Motor neuron (in vitro differentiated cells): ENCODE data around the gene NALCN. TPM values are rescaled to one million over a fixed set of nuclear protein-coding genes. Genes with fewer than 3 reads are reported as not detected.

ENCODE experiments used
- ATAC-seq, 8 experiments: fragments of 200-7000 bp; cut with Tn5 transposase; replicated peaks in 6 of 8; 2 replicates each; pipeline ENCODE4 v1.8.0; 2021; ENCODE audit warnings: mild to moderate bottlenecking in 8 of 8, moderate library complexity in 8 of 8
- H3K27ac ChIP-seq, 2 donors: fragments of 250-450 bp; sonication (Bioruptor Pico); 2 replicates each; pipeline ENCODE4 v1.9.0; 2021; ENCODE audit warnings: antibody characterized with exemption in 2 of 2, mild to moderate bottlenecking in 2 of 2, moderate library complexity in 1 of 2
- H3K4me1 ChIP-seq, 2 donors: fragments of 250-450 bp; sonication (Bioruptor Pico); replicated peaks in 1 of 2; 2 replicates each; pipeline ENCODE4 v1.6.1; 2021; ENCODE audit warnings: antibody characterized with exemption in 2 of 2, mild to moderate bottlenecking in 2 of 2, moderate library complexity in 1 of 2
- H3K4me3 ChIP-seq, 5 donors: fragments of 250-450 bp; sonication (Bioruptor Pico); 2 replicates each; pipeline ENCODE4 v1.9.0; 2021; ENCODE audit warnings: antibody characterized with exemption in 5 of 5, mild to moderate bottlenecking in 5 of 5, moderate library complexity in 4 of 5
- WGBS, 10 experiments: fragments of 450-650 bp; shearing (Covaris generic); methylation state at CpG; one replicate each; pipeline ENCODE4 v1.0.0; 2022; 5-methylcytosine and 5-hydroxymethylcytosine counted together
- in situ Hi-C, 9 experiments: fragments of 400-800 bp; cut with MboI; loops; one replicate each; pipeline ENCODE4 v1.15.0; 2021; ENCODE audit warnings: low sequenced_read_pairs in 9 of 9, low pct_unique_long_range_greater_than_20kb in 2 of 9; ENCODE audit not compliant: unreplicated experiment in 9 of 9
- total RNA-seq, 8 experiments: library from RNA; unstranded; fragments of 300-600 nt; gene quantifications; 2 replicates each; pipeline versions ENCODE4 v1.2.3 to v1.2.4, GENCODE V29; 2022

The NALCN gene
- total RNA-seq, 8 experiments from 2014 or later = 0.40 to 21.3 (median 3.0) TPM

DNA sequence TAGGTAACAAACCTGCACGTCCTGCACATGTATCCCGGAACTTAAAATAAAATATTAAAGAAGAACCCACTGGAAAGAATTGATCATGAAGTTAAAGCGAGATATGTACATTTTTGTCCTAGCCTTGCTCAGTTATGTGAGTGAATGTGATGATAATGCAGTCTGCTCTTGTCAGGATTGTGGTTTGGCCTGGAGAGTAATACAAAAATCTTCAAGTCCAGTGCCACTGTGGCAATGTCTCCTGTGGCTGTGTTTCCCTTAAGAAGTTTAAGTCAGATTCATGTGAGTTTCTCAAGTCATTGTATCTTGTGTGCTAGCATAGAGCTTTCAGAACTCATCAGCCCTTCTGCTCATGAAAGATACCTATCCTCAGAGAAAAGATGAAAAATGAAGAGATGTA lies 18.2 kb upstream of the NALCN start:
- no peak for ATAC-seq
- 55 to 100% (median 83%) methylated on average over 1 to 3 of the region's 3 CpGs for WGBS, 10 experiments
- in situ Hi-C loops = no loop called here

DNA sequence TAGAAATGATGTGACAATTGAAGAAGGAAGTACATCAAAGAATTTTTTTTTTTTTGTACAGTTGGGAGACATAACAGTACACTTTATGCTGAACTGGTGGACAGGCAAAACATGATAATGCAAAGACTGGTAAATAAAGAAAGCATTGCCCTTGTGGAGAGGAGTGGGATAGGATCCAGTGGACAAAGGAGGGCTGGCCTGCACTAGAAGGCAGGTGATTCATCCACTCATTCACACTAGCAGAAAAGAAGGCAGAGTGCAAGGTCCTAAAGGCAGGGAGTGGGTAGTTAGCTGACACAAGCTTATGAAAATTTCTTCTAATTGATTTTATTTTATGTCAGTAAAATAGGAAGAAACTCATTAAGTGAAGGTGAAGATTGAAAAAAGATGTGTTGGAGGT lies 17.6 kb upstream of the NALCN start:
- ATAC-seq = no peak
- Histone ChIP-seq H3K4me3 (no peak overlapping the region), H3K27ac (no peak overlapping the region), H3K4me1 (no peaks in the 10 kb centered on the region)
- in situ Hi-C loops = no loop called here

More for the DNA sequence above, 18.2 kb upstream of the NALCN start:
- H3K4me1 ChIP-seq = no peaks in the 10 kb centered on the region
- no peak overlapping the region for H3K4me3 ChIP-seq
- no peak overlapping the region for H3K27ac ChIP-seq

DNA sequence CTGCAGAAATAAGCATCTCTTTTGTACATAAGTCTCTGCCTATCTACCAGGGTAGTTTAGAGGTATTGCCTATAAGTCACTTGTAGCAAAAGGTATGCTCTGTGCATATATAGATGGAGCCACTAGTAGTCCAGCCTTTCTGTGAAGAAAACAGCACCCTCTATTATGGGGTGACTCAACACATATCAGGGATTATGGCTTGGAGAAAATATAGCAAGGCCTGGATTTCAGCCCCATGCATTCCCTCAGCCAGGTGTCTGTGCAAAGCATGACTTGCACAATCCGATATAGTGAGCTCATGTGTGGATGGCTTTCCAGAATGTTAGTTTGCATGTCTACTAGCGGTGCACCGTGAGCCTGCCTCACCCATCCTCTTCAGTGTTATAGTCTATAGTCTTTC lies 13.4 kb upstream of the NALCN start:
- in situ Hi-C loops = no loop called here
- WGBS, 10 experiments = 90 to 100% (median 100%) methylated on average over 1 to 3 of the region's 3 CpGs; no CpG with 5 or more reads in 2 of the 10 experiments

DNA sequence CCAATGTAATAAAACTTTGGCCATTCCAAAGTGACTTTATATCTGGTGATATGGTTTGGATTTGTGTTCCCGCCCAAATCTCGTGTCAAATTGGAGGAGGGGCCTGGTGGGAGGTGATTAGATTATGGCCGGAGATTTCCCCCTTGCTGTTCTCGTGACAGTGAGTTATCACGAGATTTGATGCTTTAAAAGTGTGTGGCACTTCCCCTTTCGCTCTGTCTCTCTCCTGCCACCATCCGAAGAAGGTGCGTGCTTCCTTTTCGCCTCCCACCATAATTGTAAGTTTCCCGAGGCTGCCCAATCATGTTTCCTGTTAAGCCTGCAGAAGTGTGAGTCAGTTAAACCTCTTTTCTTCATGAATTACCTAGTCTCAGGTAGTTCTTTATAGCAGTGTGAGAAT lies 9.3 kb upstream of the NALCN start:
- in situ Hi-C loops = no loop called here
- 40 to 85% (median 73%) methylated on average over 1 to 8 of the region's 10 CpGs for WGBS, 10 experiments
- Histone ChIP-seq H3K4me1 (no peaks in the 10 kb centered on the region), H3K27ac (no peak overlapping the region), H3K4me3 (no peak overlapping the region)
- ATAC-seq = no peak

More for the DNA sequence above, 13.4 kb upstream of the NALCN start:
- no peak for ATAC-seq
- H3K27ac ChIP-seq = no peak overlapping the region
- no peaks in the 10 kb centered on the region for H3K4me1 ChIP-seq
- no peak overlapping the region for H3K4me3 ChIP-seq

DNA sequence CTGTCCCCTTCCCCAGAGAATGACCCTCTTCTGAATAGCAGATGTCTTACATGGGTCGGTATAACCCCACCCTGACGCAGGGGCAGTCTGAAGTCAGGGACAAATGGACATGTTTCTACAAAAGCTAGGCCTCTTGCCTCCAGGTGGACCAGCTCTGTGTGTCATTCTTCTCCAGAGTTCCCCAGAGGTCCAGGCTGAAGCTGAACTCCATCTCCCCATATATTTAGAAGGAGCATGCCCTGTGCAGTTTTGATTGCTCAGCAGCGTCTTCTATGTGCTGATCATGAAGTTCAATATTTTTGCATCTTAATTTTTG lies 8.8 kb upstream of the NALCN start:
- WGBS, 10 experiments = 89 to 100% (median 94%) methylated on average over 3 of the region's 3 CpGs; no CpG with 5 or more reads in 5 of the 10 experiments
- no peak overlapping the region for H3K27ac ChIP-seq
- in situ Hi-C loops = no loop called here
- ATAC-seq = no peak
- H3K4me3 ChIP-seq = no peak overlapping the region
- no peaks in the 10 kb centered on the region for H3K4me1 ChIP-seq

DNA sequence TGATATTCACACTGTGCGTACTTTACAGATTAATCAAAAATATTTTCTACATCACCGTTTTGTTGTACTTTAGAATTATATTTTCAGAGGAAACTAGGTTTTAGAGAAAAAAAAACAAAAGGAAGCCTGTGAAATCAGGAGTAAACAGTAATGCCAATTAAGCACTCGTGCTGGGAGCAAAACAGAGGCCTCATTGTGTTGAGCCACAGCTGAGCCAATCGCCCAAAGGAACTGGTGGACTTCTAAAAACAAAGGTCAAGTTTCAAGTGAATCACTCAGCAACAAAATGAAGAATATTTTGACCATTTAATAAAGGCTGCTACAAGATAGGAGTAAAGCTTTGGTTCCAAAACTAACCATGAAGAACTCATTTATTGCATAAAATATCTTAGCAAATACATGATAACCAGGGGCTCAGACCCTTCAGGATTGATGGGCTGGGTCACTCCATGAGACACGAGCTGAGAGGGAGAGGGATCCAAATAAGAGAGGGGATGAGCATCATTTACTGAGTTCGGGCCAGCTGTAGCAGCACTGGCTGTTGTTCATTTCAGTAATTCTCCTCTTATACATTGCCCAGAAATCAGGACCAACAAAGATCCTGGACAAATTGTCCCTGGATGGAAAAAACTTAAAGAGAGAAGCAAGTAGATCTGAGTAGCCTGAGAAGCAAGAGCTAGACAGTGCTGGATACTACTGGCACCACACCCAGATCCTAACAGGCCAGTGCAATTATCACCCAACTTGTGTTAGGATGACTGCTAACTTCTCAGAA lies 8.3 kb upstream of the NALCN start:
- in situ Hi-C loops = no loop called here
- no peak for ATAC-seq

DNA sequence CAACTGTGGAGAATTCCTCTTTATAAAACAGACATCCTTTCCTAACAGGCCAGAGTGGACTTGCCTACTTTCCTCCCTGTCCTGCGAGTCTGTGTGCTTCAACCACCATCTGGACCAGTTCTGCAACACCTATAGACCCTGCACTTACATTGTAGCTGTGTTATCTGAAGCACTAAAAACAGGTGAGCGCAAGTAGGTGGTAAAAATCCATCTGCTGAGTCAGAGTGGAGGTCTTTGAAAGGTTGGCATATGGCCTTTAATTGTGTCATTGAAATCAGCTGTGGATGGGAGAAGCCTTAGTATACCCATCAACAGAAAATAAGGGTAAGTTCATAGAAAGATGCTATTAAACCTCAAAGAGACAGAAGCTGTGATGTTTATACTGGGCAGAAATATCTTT lies 7.6 kb upstream of the NALCN start:
- H3K4me1 ChIP-seq = no peaks in the 10 kb centered on the region
- H3K27ac ChIP-seq = no peak overlapping the region
- in situ Hi-C loops = no loop called here
- H3K4me3 ChIP-seq = no peak overlapping the region
- WGBS, 10 experiments = 13 to 100% (median 94%) methylated on average over 1 to 2 of the region's 2 CpGs; no CpG with 5 or more reads in 4 of the 10 experiments
- no peak for ATAC-seq

More for the DNA sequence above, 8.3 kb upstream of the NALCN start:
- Histone ChIP-seq H3K4me3 (no peak overlapping the region), H3K4me1 (no peaks in the 10 kb centered on the region), H3K27ac (no peak overlapping the region)
- WGBS, 10 experiments = 30 to 83% (median 58%) methylated on average over 2 to 6 of the region's 6 CpGs

DNA sequence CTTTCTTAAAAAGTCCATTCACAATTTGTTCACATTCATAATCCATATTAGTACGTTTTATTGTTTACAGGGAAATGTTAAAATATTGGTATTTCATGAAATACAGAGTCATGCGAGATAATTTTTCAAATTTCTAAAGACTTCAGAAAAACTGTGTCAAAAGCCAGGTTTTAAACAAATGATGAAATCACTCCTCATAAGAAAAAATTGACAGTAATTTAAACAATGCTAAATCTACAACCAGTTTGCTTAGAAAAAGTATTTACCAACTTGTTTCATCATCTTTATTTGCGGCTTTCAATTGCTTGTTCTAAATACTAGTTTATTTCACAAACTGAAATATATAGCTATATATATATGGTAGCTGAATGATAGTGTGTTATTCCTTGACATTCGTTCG lies 1.2 kb upstream of the NALCN start:
- H3K4me3 ChIP-seq = no peak overlapping the region
- 81 to 97% (median 91%) methylated on average over 2 to 5 of the region's 5 CpGs for WGBS, 10 experiments
- no peak for ATAC-seq
- in situ Hi-C loops = no loop called here
- peaks cover 0 to 5% of the 10 kb centered on the region in 2 donors for H3K4me1 ChIP-seq
- H3K27ac ChIP-seq = no peak overlapping the region

DNA sequence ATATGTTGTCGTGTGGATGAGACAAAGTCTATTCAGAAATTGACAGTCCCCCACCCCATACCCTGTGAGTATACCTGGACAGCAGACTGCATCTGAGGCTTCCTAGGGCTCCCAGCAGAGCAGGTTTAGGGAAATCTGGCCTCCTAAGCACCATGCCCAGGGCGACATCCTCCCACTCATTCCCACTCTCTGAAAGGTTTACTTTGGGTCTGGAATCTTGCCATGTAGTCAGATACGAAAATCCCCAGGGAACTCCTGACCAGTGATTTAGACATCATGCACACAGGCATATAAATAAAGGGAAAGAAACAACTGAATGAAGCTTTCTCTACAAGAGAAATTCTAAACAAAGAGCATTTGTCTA lies 717 bp upstream of the NALCN start:
- Histone ChIP-seq H3K4me3 (peak overlapping the region; percentile 46 to 91 (median 65)), H3K27ac (no peak overlapping the region), H3K4me1 (peaks cover 0 to 5% of the 10 kb centered on the region in 2 donors)
- ATAC-seq = peak in 6 of 8 experiments; percentile 6 to 24 (median 18)
- in situ Hi-C loops = no loop called here
- 0 to 86% (median 30%) methylated on average over 1 to 3 of the region's 3 CpGs; no CpG with 5 or more reads in 3 of the 10 experiments for WGBS, 10 experiments

DNA sequence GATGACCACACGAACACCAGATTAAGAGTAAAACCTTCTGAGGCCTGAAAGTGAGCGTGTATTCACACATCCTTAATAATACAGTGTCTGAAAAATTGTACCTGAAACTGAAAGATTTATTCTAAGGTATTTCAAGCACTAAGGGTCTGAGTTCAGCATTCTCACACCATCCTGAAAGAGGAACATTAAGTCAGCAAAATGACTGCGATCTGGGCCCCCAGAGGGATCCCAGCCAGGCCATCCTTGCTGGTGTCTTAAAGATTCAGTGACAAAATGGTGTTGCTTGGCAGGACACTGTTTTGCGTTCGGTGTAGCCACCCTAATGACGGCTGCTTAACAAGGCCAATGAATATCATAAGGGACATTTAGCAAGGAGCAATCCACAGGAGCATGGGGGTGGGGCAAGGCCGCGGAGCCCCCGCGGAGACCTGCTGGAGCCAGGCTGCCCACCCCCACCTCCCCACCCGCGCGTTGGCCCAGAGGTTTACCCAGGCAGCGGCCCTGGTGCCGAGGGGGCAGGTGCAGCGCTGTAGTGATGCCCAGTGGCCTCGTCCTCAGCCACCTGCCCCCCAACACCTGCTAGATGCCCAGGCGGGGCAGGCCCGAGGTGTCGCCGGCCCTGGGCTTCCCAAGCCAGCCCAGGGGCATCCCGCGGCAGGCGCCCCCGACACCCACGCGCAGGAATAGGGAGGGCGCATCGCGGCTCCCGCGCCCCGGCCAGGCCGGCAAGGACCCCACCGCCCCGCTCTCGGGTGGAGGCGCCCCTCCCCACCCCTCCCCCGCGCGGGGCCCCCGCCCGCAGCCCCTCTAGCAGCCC lies 742 bp downstream of the NALCN start:
- no peak overlapping the region for H3K27ac ChIP-seq

DNA sequence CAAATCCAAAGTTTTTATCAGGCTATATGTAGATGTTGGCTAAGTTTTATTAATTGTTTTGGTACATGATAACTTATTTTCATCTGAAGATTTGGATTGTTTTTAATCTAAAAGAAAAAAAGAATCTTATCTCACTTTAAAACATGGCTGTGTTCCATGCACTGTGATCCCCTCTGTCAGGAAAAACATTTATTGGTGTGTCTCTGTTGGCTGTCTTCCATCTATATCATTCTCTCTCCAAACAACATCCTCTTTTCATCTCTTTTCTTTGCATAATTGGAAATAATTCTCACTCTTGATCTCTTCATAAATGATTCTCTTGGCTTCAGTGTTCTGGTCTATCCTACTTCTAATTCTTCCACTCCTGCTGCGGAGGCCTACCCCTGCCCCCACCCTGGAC lies 4.2 kb downstream of the NALCN start:
- 71 to 100% (median 100%) methylated on average over 1 of the region's 1 CpG; no CpG with 5 or more reads in 5 of the 10 experiments for WGBS, 10 experiments
- H3K4me1 ChIP-seq = peaks cover 0 to 5% of the 10 kb centered on the region in 2 donors
- ATAC-seq = no peak
- no peak overlapping the region for H3K27ac ChIP-seq
- H3K4me3 ChIP-seq = no peak overlapping the region
- in situ Hi-C loops = no loop called here

More for the DNA sequence above, 742 bp downstream of the NALCN start:
- WGBS, 10 experiments = 17 to 100% (median 80%) methylated on average over 1 to 6 of the region's 43 CpGs; no CpG with 5 or more reads in 3 of the 10 experiments
- Histone ChIP-seq H3K4me1 (peaks cover 0 to 5% of the 10 kb centered on the region in 2 donors), H3K4me3 (peak overlapping the region; percentile 46 to 91 (median 65))
- in situ Hi-C loops = no loop called here
- peak in 6 of 8 experiments; percentile 35 to 72 (median 67) for ATAC-seq

DNA sequence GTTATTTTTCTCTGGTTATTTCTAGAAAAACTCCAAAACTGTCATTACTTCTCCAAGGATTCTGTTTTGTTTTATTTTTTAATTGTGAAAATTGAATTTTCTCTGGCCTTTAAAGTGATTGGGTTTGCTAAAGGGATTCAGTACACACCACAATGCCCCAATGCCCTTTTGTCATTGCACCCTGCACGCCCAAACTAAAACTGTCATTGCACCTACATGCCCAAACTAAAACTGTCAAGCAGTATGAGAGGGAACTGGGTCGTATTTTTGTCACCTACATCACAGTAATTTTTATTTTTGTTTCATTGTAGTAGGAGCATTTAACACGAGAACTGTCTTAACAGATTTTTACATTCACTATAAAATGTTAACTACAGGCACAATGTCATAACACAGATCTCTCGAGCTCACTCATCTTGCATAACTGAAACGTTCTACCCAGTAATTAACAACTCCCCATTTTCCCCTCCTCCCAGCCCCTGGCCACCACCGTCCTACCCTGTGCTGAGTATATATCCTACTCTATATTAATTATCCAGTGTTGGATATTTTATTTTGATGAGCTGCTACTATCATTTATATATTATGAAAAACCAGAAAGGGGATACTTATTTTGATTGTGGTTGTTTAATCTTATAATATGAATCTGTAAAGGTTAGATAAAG lies 7.2 kb downstream of the NALCN start:
- 50 to 88% (median 77%) methylated on average over 1 to 6 of the region's 6 CpGs for WGBS, 10 experiments
- Histone ChIP-seq H3K4me1 (no peaks in the 10 kb centered on the region), H3K27ac (no peak overlapping the region), H3K4me3 (no peak overlapping the region)
- in situ Hi-C loops = no loop called here
- ATAC-seq = no peak

DNA sequence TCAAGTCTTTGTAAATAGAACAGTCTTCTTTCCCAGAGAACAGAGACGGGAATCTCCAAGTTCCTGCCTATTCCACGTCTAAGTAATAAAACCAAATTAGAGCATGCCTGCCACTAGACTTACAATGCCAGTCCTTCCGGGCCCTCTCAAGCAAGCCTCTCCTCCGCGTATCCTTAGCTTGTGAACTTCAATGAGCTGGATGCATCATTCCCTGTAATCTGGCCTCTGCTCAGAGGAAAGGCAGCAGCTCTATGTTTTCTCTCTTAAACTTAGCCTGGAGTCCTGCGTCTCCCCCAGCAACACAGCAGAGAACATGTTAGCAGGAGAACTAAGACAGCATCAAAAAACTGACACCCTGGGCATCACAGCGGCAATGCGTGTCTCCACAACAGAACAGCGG lies 8.2 kb downstream of the NALCN start:
- Histone ChIP-seq H3K4me3 (no peak overlapping the region), H3K27ac (no peak overlapping the region), H3K4me1 (no peaks in the 10 kb centered on the region)
- in situ Hi-C loops = no loop called here
- ATAC-seq = no peak
- 20 to 100% (median 78%) methylated on average over 1 to 9 of the region's 9 CpGs; no CpG with 5 or more reads in 2 of the 10 experiments for WGBS, 10 experiments
